Small intestine (tissue), 7 donors: ENCODE measurements around the gene OGFR. TPM values are rescaled to one million over a fixed set of nuclear protein-coding genes. Genes with fewer than 3 reads are reported as not detected.

ENCODE experiments used
- DNase-seq, 2 donors: peaks; one replicate each; pipeline versions ENCODE4 v3.0.0 to v3.0.0-alpha.2; 2013
- FAIRE-seq: peaks from 2 replicates; lab custom pipeline; 2012; peaks lifted over from hg19 to GRCh38; lab: Jason Lieb, UNC
- H3K27ac ChIP-seq, 3 donors: one replicate each; pipeline ENCODE4 v1.5.1; 2013; ENCODE audit warnings: low read length in 2 of 3, mild to moderate bottlenecking in 2 of 3, control low read depth in 1 of 3, inconsistent platforms in 1 of 3, low read depth in 1 of 3, moderate library complexity in 1 of 3
- H3K27me3 ChIP-seq, 3 donors: one replicate each; pipeline ENCODE4 v1.6.1; 2013; ENCODE audit warnings: low read length in 3 of 3, inconsistent platforms in 1 of 3; ENCODE audit not compliant: control insufficient read depth in 3 of 3, insufficient read depth in 3 of 3
- H3K36me3 ChIP-seq, 3 donors: one replicate each; pipeline ENCODE4 v1.6.1; 2013; ENCODE audit warnings: low read length in 3 of 3, inconsistent platforms in 1 of 3, low read depth in 1 of 3, mild to moderate bottlenecking in 1 of 3, moderate library complexity in 1 of 3; ENCODE audit not compliant: control insufficient read depth in 3 of 3, insufficient read depth in 2 of 3
- H3K4me1 ChIP-seq, 3 donors: one replicate each; pipeline ENCODE4 v1.6.1; 2013; ENCODE audit warnings: low read length in 2 of 3, inconsistent platforms in 1 of 3, low read depth in 1 of 3, mild to moderate bottlenecking in 1 of 3, moderate library complexity in 1 of 3; ENCODE audit not compliant: control insufficient read depth in 3 of 3, insufficient read depth in 2 of 3
- H3K4me3 ChIP-seq, 3 donors: one replicate each; pipeline ENCODE4 v1.5.1; 2013; ENCODE audit warnings: low read length in 3 of 3, control low read depth in 1 of 3, inconsistent platforms in 1 of 3, low read depth in 1 of 3, mild to moderate bottlenecking in 1 of 3, moderate library complexity in 1 of 3
- H3K9me3 ChIP-seq, 2 donors: one replicate each; pipeline ENCODE4 v1.6.1; 2013; ENCODE audit warnings: low read depth in 1 of 2, low read length in 1 of 2; ENCODE audit not compliant: control insufficient read depth in 2 of 2, insufficient read depth in 1 of 2
- WGBS, 3 donors: extraction: QIAGEN DNeasy Blood & Tissue Kit; methylation state at CpG; one replicate each; pipeline ENCODE4 v1.1.7; 2013; 5-methylcytosine and 5-hydroxymethylcytosine counted together
- polyA plus RNA-seq, 4 donors: library from polyadenylated mRNA; stranded (reverse) in 3 of 4; unstranded in 1 of 4; fragments of 200-250 nt in 3 of 4; fragments of 120-200 nt in 1 of 4; gene quantifications; one replicate each; pipeline versions ENCODE4 v1.2.1 to v1.2.3, GENCODE V29; 2013
- donor health status: healthy with polysubstance abuse.
- donor health status: control.
- donor health status: control.
- donor health status: Bipolar disorder and iron deficiency.
- donor health status: healthy.

OGFR gene
- polyA plus RNA-seq, 4 donors: 46.6 to 88.3 (median 66.3) TPM

DNA sequence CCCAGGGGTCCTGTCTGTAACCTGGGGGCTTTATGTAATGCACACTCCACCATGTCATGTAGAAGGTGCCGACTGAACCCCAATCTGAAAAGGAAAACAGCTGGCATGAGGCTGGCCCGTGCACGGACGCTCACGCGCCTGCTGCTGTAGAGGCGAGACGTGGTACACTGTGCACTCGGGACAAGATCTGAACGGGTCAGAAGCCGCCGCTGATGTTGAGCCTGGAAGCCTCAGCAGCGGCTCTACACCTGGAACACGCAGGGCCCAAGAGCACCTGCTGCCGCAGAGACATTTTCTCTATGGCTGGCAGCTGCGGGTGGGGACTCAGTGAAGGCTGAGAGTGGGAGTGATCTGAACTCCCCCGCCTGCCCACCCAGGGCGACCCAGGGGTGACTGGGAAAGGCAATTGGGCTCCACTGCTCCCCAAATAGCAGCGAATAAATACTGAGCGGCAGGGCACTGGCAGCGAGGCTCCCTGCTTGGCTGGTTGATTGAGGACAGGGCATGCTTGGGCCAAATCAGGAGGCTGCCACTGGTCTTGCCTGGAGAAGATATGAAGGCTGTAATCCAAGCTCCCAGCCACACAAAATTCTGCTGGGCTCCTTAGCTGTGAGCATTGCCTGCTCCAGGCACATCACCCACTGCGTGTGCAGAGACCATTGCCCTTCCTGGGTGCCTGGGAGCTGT is 2.5 kb upstream of the OGFR start:
- no peak for FAIRE-seq
- Histone ChIP-seq H3K27me3 (no peaks in the 10 kb centered on the region), H3K27ac (no peak overlapping the region), H3K4me1 (peaks cover 1 to 37% (median 6%) of the 10 kb centered on the region in 3 donors), H3K4me3 (no peak overlapping the region), H3K9me3 (no peaks in the 10 kb centered on the region), H3K36me3 (peaks cover 9 to 64% (median 9%) of the 10 kb centered on the region in 3 donors)
- no peak for DNase-seq
- 86 to 90% (median 88%) methylated on average over 22 of the region's 22 CpGs for WGBS, 3 donors

DNA sequence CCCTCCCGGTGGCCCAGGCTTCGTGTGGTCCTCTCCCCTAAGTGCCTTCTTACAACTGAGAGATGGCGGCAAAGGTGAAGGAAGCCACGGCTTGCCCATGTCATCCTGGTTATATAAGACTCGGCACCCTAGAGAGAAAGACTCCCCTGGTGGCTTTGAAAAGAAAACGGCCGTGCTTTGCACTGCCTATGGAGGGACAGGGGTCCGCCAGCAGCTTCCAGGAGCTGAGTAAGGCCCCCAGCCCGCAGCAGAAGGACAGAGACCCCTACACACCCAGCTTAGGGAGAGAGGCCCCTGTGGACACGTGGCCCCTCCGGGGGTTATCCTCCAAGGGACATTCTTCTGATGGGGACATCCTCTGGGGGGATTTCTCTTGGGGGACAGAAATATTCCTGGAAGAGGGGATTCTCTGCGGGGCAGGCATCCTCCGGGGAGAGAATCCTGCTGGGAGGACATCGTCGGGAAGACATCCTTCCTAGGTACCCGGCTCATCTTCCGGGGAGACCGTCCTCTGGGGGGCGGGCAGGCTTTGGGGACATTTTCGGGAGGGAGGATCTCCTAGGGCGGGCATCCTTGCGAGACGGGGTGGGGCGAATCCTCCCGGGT is 511 bp upstream of the OGFR start:
- Histone ChIP-seq H3K27ac (peak overlapping the region in 2 of 3 donors; percentile 20 to 65), H3K4me3 (peak overlapping the region; percentile 12 to 95 (median 95)), H3K9me3 (no peaks in the 10 kb centered on the region), H3K36me3 (peaks cover 13 to 64% (median 17%) of the 10 kb centered on the region in 3 donors), H3K4me1 (peaks cover 0 to 21% (median 6%) of the 10 kb centered on the region in 3 donors), H3K27me3 (no peaks in the 10 kb centered on the region)
- DNase-seq (no peak), FAIRE-seq (no peak)
- 19 to 21% (median 19%) methylated on average over 24 to 25 of the region's 25 CpGs for WGBS, 3 donors

DNA sequence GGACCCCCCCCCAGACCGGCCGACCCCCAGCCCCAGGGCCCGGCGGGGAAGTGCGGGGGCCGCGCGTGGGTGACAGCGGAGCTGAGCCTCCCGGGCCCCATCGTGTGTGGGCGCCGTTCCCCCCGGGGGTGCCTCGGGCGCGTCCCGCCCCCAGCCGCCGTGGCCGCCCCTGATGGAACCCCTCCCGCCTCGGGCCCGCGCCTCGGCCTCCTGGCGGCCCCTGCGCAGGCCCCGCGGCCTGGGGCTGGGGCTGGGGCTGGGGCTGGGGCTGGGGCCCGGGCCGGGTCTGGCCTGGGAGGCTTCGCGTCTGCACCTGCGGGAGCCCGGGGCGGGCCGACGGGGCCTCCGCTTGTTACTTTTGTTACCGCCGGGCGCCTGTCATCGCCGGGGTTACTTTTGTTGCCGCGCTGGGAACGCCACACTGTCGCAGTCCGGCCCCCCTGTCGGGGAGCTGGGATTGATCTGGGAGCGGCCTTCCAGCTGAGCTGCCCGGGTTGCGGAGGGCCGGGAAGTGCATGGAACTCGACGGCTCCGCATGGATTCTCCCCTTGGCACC is 598 bp downstream of the OGFR start:
- DNase-seq (peak; percentile 37 to 59), FAIRE-seq (no peak)
- Histone ChIP-seq H3K36me3 (peaks cover 13 to 64% (median 16%) of the 10 kb centered on the region in 3 donors), H3K4me1 (peaks cover 0 to 21% (median 6%) of the 10 kb centered on the region in 3 donors), H3K27me3 (no peaks in the 10 kb centered on the region), H3K27ac (peak overlapping the region; percentile 67 to 96 (median 72)), H3K4me3 (peak overlapping the region; percentile 78 to 95 (median 95)), H3K9me3 (no peaks in the 10 kb centered on the region)
- WGBS, 3 donors: 1% methylated on average over 23 to 58 of the region's 58 CpGs

DNA sequence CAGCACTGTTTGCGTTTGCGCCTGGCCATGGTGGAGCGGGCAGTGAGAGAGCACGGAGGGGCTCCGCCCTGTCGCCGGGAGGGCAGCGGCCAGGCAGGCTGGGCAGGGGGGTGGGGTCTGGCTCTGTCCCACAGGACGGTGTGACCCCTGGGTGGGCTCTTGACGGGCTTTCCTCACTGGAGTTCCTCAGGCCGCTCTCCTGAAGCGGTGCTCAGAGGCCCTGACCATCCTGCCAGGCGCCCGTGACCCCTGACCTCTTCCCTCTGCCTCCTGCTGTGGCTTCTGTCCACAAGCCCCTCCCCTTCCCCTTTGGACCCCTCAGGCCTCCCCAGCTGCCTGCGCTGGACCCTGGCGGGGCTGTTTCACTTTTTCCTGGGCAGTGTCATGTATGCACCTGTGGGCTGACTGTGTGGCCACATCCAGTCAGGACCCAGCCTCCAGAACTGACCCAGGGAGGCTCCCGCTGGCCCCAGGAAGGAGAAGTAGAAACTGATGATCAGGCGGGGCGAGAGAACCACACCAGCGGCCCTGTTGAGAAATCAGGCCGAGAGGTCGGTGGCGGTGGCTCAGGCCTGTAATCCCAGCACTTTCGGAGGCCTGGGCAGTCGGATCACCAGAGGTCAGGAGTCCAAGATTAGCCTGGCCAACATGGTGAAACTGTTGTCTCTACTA is 1.2 kb downstream of the OGFR start:
- H3K9me3 ChIP-seq: no peaks in the 10 kb centered on the region
- 18 to 23% (median 19%) methylated on average over 24 to 25 of the region's 25 CpGs for WGBS, 3 donors
- H3K4me1 ChIP-seq: peaks cover 0 to 21% (median 6%) of the 10 kb centered on the region in 3 donors
- H3K27ac ChIP-seq: peak overlapping the region; percentile 35 to 67 (median 55)
- peaks cover 16 to 64% (median 17%) of the 10 kb centered on the region in 3 donors for H3K36me3 ChIP-seq
- peak overlapping the region; percentile 78 to 95 (median 95) for H3K4me3 ChIP-seq
- no peaks in the 10 kb centered on the region for H3K27me3 ChIP-seq
- DNase-seq: no peak
- no peak for FAIRE-seq

DNA sequence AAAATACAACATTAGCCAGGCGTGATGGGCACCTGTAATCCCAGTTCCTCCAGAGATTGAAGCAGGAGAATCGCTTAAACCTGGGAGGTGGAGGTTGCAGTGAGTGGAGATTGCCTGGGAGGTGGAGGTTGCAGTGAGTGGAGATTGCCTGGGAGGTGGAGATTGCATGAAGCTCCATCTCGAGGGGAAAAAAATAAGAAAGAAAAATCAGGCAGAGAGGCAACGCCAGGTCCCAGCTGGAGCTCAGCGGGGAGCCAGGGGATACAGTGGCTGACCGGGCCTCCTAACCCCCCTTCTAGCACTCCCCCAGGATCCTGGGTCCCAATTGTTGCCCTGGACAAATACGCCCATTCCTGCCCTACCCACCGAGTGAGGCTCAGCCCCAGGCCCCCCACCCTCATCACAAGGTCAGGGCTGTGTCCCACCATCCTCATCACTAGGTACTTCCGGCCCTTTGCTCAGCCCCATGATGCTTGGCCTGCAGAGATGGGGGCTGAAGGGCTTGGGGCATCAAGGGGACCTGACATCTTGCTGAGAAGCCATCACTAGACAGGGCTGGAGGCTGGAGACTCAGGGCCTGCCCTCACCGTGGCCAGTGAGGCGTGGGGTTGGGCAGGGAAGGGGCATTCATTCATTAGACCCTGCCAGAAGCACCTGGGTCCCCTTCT is 1.9 kb downstream of the OGFR start:
- H3K27ac ChIP-seq: peak overlapping the region in 2 of 3 donors; percentile 13 to 35
- 62 to 74% (median 70%) methylated on average over 11 of the region's 11 CpGs for WGBS, 3 donors
- DNase-seq: no peak
- no peak for FAIRE-seq
- H3K9me3 ChIP-seq: no peaks in the 10 kb centered on the region
- peak overlapping the region in 2 of 3 donors; percentile 78 to 95 for H3K4me3 ChIP-seq
- H3K27me3 ChIP-seq: no peaks in the 10 kb centered on the region
- H3K36me3 ChIP-seq: peaks cover 17 to 64% (median 18%) of the 10 kb centered on the region in 3 donors
- peaks cover 0 to 21% (median 6%) of the 10 kb centered on the region in 3 donors for H3K4me1 ChIP-seq

DNA sequence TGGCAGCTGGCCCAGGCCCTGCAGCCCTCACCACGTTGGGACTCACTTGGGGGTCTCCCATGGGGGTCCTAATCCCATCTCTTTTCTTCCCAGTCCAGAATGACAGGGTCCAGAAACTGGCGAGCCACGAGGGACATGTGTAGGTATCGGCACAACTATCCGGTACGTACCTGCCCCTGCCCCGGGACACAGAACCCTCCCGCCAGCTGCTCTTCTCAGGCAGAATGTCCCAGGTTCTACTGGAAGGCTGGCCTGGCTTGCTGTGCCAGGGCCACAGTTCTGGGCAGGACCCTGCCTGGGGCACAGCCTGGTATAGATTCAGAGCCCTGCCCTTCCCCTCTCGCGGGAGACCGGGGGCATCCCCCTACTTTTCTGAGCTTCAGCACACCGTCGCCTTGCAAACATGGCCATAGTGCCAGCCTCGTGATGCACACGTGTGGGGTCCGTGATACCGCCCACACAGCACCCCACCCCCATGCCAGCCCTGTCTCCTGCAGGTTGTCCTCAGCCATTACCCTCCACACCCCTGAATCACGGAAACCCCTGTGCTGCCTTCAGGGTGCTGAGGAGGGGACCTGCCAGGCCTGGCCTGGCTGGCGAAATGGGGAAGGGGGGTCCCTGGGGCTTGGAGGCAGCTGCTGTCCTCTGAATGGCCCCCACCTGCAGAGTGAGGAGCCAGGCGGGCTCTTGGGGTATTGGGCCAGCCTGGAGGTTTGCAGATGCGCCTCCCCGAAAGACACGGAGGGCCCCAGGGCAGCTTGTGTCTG is 3.0 kb downstream of the OGFR start:
- Histone ChIP-seq H3K4me1 (peaks cover 0 to 21% (median 6%) of the 10 kb centered on the region in 3 donors), H3K9me3 (no peaks in the 10 kb centered on the region), H3K27ac (no peak overlapping the region), H3K4me3 (no peak overlapping the region), H3K36me3 (peaks cover 18 to 69% (median 29%) of the 10 kb centered on the region in 3 donors), H3K27me3 (no peaks in the 10 kb centered on the region)
- WGBS, 3 donors: 85 to 88% (median 87%) methylated on average over 23 of the region's 23 CpGs
- FAIRE-seq (no peak), DNase-seq (no peak)

DNA sequence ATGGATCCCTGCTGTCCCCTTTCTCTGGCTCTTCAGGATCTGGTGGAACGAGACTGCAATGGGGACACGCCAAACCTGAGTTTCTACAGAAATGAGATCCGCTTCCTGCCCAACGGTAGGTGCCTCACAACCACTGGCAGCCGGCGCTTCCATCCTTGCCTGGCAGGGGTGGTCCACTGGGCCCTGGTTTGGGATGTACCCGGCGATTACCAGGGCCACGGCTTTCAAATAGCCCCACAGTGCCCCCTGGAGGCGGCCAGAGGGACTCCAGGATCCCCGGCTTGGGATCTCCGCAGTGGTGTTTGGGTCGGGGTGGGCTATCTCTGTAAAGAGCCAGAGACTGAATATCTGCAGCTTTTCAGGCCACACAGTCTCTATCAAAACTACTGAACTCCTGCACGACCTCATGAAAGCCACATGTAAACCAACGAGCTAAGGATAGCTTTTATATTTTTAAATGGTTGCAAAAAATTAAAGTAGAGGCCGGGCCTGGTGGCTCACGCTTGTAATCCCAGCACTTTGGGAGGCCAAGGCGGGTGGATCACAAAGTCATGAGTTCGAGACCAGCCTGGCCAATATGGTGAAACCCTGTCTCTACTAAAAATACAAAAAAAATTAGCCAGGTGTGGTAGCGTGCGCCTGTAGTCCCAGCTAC is 3.7 kb downstream of the OGFR start:
- no peak for FAIRE-seq
- WGBS, 3 donors: 40 to 44% (median 40%) methylated on average over 21 of the region's 21 CpGs

More for the DNA sequence above, 3.7 kb downstream of the OGFR start:
- Histone ChIP-seq H3K27me3 (no peaks in the 10 kb centered on the region), H3K4me1 (peaks cover 0 to 21% (median 6%) of the 10 kb centered on the region in 3 donors), H3K9me3 (no peaks in the 10 kb centered on the region), H3K27ac (no peak overlapping the region), H3K4me3 (no peak overlapping the region), H3K36me3 (peaks cover 21 to 73% (median 32%) of the 10 kb centered on the region in 3 donors)
- peak in 1 of 2 donors; percentile 73 for DNase-seq
